ENCODE data around the gene DNAJC28. TPM values are rescaled to one million over a fixed set of nuclear protein-coding genes. Genes with fewer than 3 reads are reported as not detected.
A peak's percentile ranks its signal among the peaks of the same experiment; 100 is the strongest.

Gene DNAJC28
- total and polyA plus RNA-seq, 2 experiments from 2014 or later, result 5.0 to 6.6 TPM

DNA sequence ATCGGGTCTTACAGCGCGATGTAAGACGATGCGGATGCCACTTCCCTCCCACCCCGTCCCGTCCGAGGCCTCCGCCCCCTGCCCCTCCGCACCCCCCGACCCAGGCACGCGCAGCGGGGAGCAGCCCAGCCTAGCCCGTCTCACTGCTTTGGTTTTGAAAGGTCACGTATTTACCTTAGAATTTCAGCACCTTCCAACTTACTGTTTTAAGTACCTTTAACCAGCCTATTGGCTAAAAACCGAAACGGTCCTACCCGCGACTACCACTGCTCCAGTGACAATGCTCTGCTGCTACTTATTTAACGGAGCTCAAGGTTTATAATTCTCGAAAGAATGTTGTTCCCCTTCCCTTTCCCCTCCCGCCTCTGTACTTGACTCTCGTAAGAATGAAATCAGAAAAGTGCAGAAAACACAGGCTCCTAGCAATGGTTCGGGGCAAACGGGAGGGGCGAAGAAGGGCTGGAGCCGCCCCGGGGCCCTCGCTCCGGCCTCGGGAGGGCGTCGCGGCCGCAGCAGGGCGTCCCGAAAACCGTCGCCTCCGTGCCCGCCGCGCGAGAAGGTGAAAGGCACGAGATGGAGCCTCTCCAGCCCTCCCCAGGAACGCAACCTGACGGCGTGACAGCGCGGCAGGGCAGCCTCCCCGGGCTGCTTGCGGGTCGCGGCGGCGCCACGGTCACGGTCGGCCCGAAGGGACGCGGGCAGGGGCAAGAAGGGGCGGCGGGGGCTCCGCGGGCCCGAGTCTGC lies 12.4 kb downstream of the DNAJC28 start:
- H3K27me3 Mint-ChIP-seq (ENCODE audit: insufficient read depth, low read depth, poor library complexity), result peaks cover 14% of the 10 kb centered on the region
- peaks cover 8% of the 10 kb centered on the region for H3K4me1 Mint-ChIP-seq
- Histone ChIP-seq H2AFZ (peak overlapping the region; percentile 95), H3K27me3 (ENCODE audit: insufficient read depth) (peaks cover 4% of the 10 kb centered on the region; the same call in 1 of the 2 replicates), H3K4me3 (peak overlapping the region; percentile 98), H3K4me1 (ENCODE audit: insufficient read depth) (peaks cover 8% of the 10 kb centered on the region; the same call in 1 of the 2 replicates), H3K27ac (ENCODE audit: low read depth) (no peak overlapping the region), H3K9me2 (ENCODE audit: insufficient read depth) (no peaks in the 10 kb centered on the region), H3K36me3 (ENCODE audit: insufficient read depth) (no peaks in the 10 kb centered on the region), H3K79me2 (replicated peaks; ENCODE audit: insufficient read depth) (peaks cover 29% of the 10 kb centered on the region), H3F3A (replicated peaks; ENCODE audit: low read depth) (peaks cover 11% of the 10 kb centered on the region; the same call in 1 of the 2 replicates), H3K4me2 (peak overlapping the region; percentile 91), H4K20me1 (replicated peaks; ENCODE audit: insufficient read depth) (peaks cover 4% of the 10 kb centered on the region; the same call in 1 of the 2 replicates)
- peak; percentile 24 for ATAC-seq
- no peak for TF ChIP-seq EZH2 (IDR thresholded peaks at IDR 0.05; ENCODE audit: low read depth, unreplicated experiment)
- TF ChIP-seq, protein P1, sequence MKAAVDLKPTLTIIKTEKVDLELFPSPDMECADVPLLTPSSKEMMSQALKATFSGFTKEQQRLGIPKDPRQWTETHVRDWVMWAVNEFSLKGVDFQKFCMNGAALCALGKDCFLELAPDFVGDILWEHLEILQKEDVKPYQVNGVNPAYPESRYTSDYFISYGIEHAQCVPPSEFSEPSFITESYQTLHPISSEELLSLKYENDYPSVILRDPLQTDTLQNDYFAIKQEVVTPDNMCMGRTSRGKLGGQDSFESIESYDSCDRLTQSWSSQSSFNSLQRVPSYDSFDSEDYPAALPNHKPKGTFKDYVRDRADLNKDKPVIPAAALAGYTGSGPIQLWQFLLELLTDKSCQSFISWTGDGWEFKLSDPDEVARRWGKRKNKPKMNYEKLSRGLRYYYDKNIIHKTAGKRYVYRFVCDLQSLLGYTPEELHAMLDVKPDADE (IDR thresholded peaks at IDR 0.05), result no peak
- TF ChIP-seq, protein P2, sequence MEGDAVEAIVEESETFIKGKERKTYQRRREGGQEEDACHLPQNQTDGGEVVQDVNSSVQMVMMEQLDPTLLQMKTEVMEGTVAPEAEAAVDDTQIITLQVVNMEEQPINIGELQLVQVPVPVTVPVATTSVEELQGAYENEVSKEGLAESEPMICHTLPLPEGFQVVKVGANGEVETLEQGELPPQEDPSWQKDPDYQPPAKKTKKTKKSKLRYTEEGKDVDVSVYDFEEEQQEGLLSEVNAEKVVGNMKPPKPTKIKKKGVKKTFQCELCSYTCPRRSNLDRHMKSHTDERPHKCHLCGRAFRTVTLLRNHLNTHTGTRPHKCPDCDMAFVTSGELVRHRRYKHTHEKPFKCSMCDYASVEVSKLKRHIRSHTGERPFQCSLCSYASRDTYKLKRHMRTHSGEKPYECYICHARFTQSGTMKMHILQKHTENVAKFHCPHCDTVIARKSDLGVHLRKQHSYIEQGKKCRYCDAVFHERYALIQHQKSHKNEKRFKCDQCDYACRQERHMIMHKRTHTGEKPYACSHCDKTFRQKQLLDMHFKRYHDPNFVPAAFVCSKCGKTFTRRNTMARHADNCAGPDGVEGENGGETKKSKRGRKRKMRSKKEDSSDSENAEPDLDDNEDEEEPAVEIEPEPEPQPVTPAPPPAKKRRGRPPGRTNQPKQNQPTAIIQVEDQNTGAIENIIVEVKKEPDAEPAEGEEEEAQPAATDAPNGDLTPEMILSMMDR (conservative IDR thresholded peaks at IDR 0.05; ENCODE audit: low read depth in 2 of 2), result 0 out of 4 replicates have a peak, but pooled peaks of 1 of the 2 experiments have one; percentile 10
- no peak overlapping the region for H3K27ac Mint-ChIP-seq
- peaks cover 3% of the 10 kb centered on the region; the same call in 1 of the 3 replicates for H3K9me3 Mint-ChIP-seq
- H3K36me3 Mint-ChIP-seq (ENCODE audit: low read depth), result peaks cover 3% of the 10 kb centered on the region; the same call in 1 of the 3 replicates
- H3K4me3 Mint-ChIP-seq, result peak overlapping the region; percentile 78
- peak; percentile 71 for DNase-seq (ENCODE audit: low spot score)

DNA sequence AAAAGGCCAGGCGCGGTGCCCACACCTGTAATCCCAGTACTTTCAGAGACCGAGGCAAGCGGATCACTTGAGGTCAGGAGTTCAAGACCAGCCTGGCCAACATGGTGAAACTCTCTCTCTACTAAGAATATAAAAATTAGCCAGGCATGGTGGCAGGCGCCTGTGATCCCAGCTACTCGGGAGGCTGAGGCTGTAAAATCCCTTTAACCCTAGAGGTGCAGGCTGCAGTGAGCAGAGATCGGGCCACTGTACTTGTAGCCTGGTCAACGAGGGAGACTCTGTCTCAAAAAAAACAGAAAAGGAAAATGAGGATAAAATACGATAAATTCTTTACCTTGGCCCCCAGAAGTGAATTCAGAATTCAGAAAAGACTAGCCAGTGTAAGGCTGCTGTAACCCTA lies 13.3 kb downstream of the DNAJC28 start:
- Histone ChIP-seq H3K36me3 (ENCODE audit: insufficient read depth) (no peaks in the 10 kb centered on the region), H4K20me1 (replicated peaks; ENCODE audit: insufficient read depth) (peaks cover 4% of the 10 kb centered on the region; the same call in 1 of the 2 replicates), H3K4me1 (ENCODE audit: insufficient read depth) (peaks cover 8% of the 10 kb centered on the region; the same call in 1 of the 2 replicates), H3K4me2 (peak overlapping the region; percentile 91), H3K27ac (ENCODE audit: low read depth) (no peak overlapping the region), H3K27me3 (ENCODE audit: insufficient read depth) (peaks cover 4% of the 10 kb centered on the region; the same call in 1 of the 2 replicates), H3F3A (replicated peaks; ENCODE audit: low read depth) (peaks cover 9% of the 10 kb centered on the region; the same call in 1 of the 2 replicates), H3K4me3 (peak overlapping the region; percentile 98), H2AFZ (no peak overlapping the region), H3K9me2 (ENCODE audit: insufficient read depth) (no peaks in the 10 kb centered on the region), H3K79me2 (replicated peaks; ENCODE audit: insufficient read depth) (peaks cover 39% of the 10 kb centered on the region)
- no peak for ATAC-seq
- H3K27me3 Mint-ChIP-seq (ENCODE audit: insufficient read depth, low read depth, poor library complexity), result peaks cover 14% of the 10 kb centered on the region
- peaks cover 8% of the 10 kb centered on the region for H3K4me1 Mint-ChIP-seq
- peaks cover 3% of the 10 kb centered on the region; the same call in 1 of the 3 replicates for H3K36me3 Mint-ChIP-seq (ENCODE audit: low read depth)
- H3K9me3 Mint-ChIP-seq, result peaks cover 3% of the 10 kb centered on the region; the same call in 1 of the 3 replicates
- no peak overlapping the region for H3K27ac Mint-ChIP-seq
- DNase-seq (ENCODE audit: low spot score), result no peak
- H3K4me3 Mint-ChIP-seq, result peak overlapping the region; percentile 78
- TF ChIP-seq CREB1 (CRISPR knock-in tag; IDR thresholded peaks at IDR 0.05; ENCODE audit: low read depth) (no peak), NANOG (IDR thresholded peaks at IDR 0.05; ENCODE audit: borderline replicate concordance) (no peak), POLR2AphosphoS5 (IDR thresholded peaks at IDR 0.05; ENCODE audit: low read depth) (no peak), EZH2phosphoT487 (IDR thresholded peaks at IDR 0.05; ENCODE audit: unreplicated experiment) (no peak), ZNF331 (CRISPR knock-in tag; IDR thresholded peaks at IDR 0.05; ENCODE audit: low read depth) (no peak), EZH2 (IDR thresholded peaks at IDR 0.05; ENCODE audit: low read depth, unreplicated experiment) (no peak)
- TF ChIP-seq, protein P1 (IDR thresholded peaks at IDR 0.05), result no peak
- TF ChIP-seq, protein P3, sequence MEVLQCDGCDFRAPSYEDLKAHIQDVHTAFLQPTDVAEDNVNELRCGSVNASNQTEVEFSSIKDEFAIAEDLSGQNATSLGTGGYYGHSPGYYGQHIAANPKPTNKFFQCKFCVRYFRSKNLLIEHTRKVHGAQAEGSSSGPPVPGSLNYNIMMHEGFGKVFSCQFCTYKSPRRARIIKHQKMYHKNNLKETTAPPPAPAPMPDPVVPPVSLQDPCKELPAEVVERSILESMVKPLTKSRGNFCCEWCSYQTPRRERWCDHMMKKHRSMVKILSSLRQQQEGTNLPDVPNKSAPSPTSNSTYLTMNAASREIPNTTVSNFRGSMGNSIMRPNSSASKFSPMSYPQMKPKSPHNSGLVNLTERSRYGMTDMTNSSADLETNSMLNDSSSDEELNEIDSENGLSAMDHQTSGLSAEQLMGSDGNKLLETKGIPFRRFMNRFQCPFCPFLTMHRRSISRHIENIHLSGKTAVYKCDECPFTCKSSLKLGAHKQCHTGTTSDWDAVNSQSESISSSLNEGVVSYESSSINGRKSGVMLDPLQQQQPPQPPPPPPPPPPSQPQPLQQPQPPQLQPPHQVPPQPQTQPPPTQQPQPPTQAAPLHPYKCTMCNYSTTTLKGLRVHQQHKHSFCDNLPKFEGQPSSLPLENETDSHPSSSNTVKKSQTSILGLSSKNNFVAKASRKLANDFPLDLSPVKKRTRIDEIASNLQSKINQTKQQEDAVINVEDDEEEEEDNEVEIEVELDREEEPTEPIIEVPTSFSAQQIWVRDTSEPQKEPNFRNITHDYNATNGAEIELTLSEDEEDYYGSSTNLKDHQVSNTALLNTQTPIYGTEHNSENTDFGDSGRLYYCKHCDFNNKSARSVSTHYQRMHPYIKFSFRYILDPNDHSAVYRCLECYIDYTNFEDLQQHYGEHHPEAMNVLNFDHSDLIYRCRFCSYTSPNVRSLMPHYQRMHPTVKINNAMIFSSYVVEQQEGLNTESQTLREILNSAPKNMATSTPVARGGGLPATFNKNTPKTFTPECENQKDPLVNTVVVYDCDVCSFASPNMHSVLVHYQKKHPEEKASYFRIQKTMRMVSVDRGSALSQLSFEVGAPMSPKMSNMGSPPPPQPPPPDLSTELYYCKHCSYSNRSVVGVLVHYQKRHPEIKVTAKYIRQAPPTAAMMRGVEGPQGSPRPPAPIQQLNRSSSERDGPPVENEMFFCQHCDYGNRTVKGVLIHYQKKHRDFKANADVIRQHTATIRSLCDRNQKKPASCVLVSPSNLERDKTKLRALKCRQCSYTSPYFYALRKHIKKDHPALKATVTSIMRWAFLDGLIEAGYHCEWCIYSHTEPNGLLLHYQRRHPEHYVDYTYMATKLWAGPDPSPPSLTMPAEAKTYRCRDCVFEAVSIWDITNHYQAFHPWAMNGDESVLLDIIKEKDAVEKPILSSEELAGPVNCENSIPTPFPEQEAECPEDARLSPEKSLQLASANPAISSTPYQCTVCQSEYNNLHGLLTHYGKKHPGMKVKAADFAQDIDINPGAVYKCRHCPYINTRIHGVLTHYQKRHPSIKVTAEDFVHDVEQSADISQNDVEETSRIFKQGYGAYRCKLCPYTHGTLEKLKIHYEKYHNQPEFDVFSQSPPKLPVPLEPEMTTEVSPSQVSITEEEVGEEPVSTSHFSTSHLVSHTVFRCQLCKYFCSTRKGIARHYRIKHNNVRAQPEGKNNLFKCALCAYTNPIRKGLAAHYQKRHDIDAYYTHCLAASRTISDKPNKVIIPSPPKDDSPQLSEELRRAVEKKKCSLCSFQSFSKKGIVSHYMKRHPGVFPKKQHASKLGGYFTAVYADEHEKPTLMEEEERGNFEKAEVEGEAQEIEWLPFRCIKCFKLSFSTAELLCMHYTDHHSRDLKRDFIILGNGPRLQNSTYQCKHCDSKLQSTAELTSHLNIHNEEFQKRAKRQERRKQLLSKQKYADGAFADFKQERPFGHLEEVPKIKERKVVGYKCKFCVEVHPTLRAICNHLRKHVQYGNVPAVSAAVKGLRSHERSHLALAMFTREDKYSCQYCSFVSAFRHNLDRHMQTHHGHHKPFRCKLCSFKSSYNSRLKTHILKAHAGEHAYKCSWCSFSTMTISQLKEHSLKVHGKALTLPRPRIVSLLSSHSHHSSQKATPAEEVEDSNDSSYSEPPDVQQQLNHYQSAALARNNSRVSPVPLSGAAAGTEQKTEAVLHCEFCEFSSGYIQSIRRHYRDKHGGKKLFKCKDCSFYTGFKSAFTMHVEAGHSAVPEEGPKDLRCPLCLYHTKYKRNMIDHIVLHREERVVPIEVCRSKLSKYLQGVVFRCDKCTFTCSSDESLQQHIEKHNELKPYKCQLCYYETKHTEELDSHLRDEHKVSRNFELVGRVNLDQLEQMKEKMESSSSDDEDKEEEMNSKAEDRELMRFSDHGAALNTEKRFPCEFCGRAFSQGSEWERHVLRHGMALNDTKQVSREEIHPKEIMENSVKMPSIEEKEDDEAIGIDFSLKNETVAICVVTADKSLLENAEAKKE (CRISPR knock-in tag; IDR thresholded peaks at IDR 0.05), result no peak
